Tibial artery (tissue), 4 donors: ENCODE results near the gene SNX20.

Source experiments
- DNase-seq, 2 donors: peaks; one replicate each; pipeline ENCODE4 v3.0.0-alpha.2; 2019
- H3K27ac ChIP-seq, 2 donors: fragments of 200-600 bp; sonication (generic) in 1 of 2; 1 replicate in 1 of 2; 2 replicates in 1 of 2; pipeline ENCODE4 v1.5.1; 2018 to 2019; ENCODE audit warnings: mild to moderate bottlenecking in 1 of 2
- H3K27me3 ChIP-seq, 2 donors: fragments of 200-600 bp; sonication (generic) in 1 of 2; one replicate each; pipeline versions ENCODE4 v1.5.1 to v1.6.0; 2016 to 2019
- H3K36me3 ChIP-seq, 3 donors: fragments of 200-600 bp; sonication (generic) in 2 of 3; one replicate each; pipeline ENCODE4 v1.5.1; 2016 to 2019; ENCODE audit warnings: mild to moderate bottlenecking in 2 of 3
- H3K4me1 ChIP-seq, 4 donors: fragments of 200-600 bp; sonication (generic) in 2 of 4; 1 replicate in 3 of 4; 2 replicates in 1 of 4; pipeline ENCODE4 v1.5.1; 2016 to 2019
- H3K4me3 ChIP-seq, 2 donors: fragments of 200-600 bp; sonication (generic) in 1 of 2; 1 replicate in 1 of 2; 2 replicates in 1 of 2; pipeline ENCODE4 v1.5.1; 2018 to 2019; ENCODE audit warnings: mild to moderate bottlenecking in 2 of 2
- H3K9me3 ChIP-seq, 3 donors: fragments of 200-600 bp; sonication (generic) in 1 of 3; one replicate each; pipeline ENCODE4 v1.5.1; 2016 to 2019
- intact Hi-C: fragments of 100-400 bp; cut with DNase I; formaldehyde crosslinking; loops from one replicate; pipeline ENCODE4 v1.15.0; 2023; ENCODE audit warnings: low total_unique reads
- TF ChIP-seq, protein P1 (sequence below), 2 experiments: fragments of 200-600 bp in 1 of 2; fragments of 450-650 bp in 1 of 2; IDR thresholded peaks; one replicate each; pipeline ENCODE4 v1.5.1; 2017 to 2019; ENCODE audit warnings: antibody characterized with exemption in 2 of 2, mild to moderate bottlenecking in 1 of 2, moderate library complexity in 1 of 2

SNX20 gene

GRCh38 chr16:50666658-50667496 is 14.2 kb downstream of the SNX20 start:
- Histone ChIP-seq H3K9me3 (peaks cover 0 to 5% (median 4%) of the 10 kb centered on the region in 3 donors), H3K36me3 (peaks cover 0 to 12% (median 9%) of the 10 kb centered on the region in 3 donors), H3K4me3 (no peak overlapping the region), H3K27me3 (no peaks in the 10 kb centered on the region), H3K27ac (no peak overlapping the region), H3K4me1 (peaks cover 0 to 30% (median 12%) of the 10 kb centered on the region in 4 donors)
- TF ChIP-seq, protein P1, sequence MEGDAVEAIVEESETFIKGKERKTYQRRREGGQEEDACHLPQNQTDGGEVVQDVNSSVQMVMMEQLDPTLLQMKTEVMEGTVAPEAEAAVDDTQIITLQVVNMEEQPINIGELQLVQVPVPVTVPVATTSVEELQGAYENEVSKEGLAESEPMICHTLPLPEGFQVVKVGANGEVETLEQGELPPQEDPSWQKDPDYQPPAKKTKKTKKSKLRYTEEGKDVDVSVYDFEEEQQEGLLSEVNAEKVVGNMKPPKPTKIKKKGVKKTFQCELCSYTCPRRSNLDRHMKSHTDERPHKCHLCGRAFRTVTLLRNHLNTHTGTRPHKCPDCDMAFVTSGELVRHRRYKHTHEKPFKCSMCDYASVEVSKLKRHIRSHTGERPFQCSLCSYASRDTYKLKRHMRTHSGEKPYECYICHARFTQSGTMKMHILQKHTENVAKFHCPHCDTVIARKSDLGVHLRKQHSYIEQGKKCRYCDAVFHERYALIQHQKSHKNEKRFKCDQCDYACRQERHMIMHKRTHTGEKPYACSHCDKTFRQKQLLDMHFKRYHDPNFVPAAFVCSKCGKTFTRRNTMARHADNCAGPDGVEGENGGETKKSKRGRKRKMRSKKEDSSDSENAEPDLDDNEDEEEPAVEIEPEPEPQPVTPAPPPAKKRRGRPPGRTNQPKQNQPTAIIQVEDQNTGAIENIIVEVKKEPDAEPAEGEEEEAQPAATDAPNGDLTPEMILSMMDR (IDR thresholded peaks at IDR 0.05), result no peak
- no peak for DNase-seq
- intact Hi-C loops, result loop anchor here (5.0 to 10.0 kb wide), 3 partner anchors 140 to 422 kb away; no protein-coding TSS in a partner anchor

- H3K4me3 ChIP-seq, result peak overlapping the region; percentile 50 to 56
- H3K4me1 ChIP-seq, result peaks cover 0 to 33% (median 12%) of the 10 kb centered on the region in 4 donors
- peak overlapping the region; percentile 64 to 67 for H3K27ac ChIP-seq
- no peaks in the 10 kb centered on the region for H3K36me3 ChIP-seq
- DNase-seq, result peak; percentile 66 to 88
- TF ChIP-seq, protein P1 (IDR thresholded peaks at IDR 0.05), result peak; percentile 85 to 91
- no peaks in the 10 kb centered on the region for H3K9me3 ChIP-seq
- intact Hi-C loops, result loop anchor here (5.0 to 10.0 kb wide), 3 partner anchors 142 to 421 kb away; no protein-coding TSS in a partner anchor
- H3K27me3 ChIP-seq, result no peaks in the 10 kb centered on the region
Observed at GRCh38 chr16:50665128-50665878, 15.8 kb downstream of the SNX20 start.

DNA sequence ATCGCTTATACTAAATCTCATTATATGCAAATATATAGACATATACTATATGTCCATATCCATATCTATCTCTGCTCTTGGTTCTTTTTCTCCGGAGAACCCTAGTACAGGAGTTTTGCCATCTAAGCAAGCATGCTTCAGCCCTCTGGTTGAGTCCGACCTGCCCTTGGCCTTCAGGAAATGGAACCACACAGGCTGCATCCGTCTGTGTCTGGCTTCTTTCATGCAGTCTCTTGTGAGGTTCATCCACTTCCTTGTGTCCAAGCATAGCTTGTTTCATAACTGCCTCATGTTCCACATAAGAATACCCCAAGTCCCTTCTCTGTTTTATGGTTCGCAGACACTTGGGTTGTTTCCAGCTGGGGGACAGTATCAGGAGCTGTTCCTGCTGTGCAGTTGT is 16.8 kb downstream of the SNX20 start:
- DNase-seq, result no peak

DNA sequence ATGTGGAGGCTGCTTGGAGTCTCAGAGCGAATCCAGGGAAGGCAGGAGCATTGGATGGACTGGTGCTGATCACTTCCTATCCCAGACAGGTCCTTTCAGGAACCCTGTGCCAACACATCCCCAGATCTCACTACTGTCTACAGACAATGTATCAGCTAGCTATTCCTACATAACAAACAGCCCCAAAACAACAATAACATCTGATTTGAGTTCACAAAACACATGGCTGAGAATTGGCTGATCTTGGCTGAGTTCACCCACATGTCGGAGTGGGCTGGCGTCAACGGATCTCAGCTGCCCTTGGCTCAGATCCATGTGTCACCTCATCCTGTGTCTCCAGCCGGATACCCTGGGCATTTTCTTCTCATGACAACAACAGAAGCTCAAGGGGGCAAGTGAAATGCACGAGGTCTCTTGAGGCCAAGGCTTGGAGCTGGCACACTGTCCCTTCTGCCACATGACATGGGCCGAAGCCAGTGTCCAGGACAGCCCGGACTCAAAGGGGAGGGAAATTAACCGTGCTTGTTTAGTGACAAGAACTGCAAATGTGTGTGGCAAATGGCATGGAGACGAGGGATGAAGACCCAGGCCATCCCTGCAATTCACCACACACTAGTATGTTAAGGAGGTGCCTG is 18.7 kb downstream of the SNX20 start:
- Histone ChIP-seq H3K9me3 (no peaks in the 10 kb centered on the region), H3K4me3 (no peak overlapping the region), H3K36me3 (no peaks in the 10 kb centered on the region), H3K27me3 (no peaks in the 10 kb centered on the region), H3K27ac (peak overlapping the region; percentile 1 to 51), H3K4me1 (peaks cover 0 to 31% (median 7%) of the 10 kb centered on the region in 4 donors)
- intact Hi-C loops, result loop anchor here (10.0 kb wide), 1 partner anchor 418 kb away; no protein-coding TSS in a partner anchor
- DNase-seq, result peak in 1 of 2 donors; percentile 77
- TF ChIP-seq, protein P1 (IDR thresholded peaks at IDR 0.05), result no peak

More for the DNA sequence above, 16.8 kb downstream of the SNX20 start:
- TF ChIP-seq, protein P1 (IDR thresholded peaks at IDR 0.05), result no peak
- H3K27ac ChIP-seq, result peak overlapping the region in 1 of 2 donors; percentile 5
- no peaks in the 10 kb centered on the region for H3K27me3 ChIP-seq
- intact Hi-C loops, result loop anchor here (10.0 kb wide), 1 partner anchor 419 kb away; no protein-coding TSS in a partner anchor
- no peak overlapping the region for H3K4me3 ChIP-seq
- peaks cover 0 to 38% (median 12%) of the 10 kb centered on the region in 4 donors for H3K4me1 ChIP-seq
- H3K9me3 ChIP-seq, result no peaks in the 10 kb centered on the region
- no peaks in the 10 kb centered on the region for H3K36me3 ChIP-seq

DNA sequence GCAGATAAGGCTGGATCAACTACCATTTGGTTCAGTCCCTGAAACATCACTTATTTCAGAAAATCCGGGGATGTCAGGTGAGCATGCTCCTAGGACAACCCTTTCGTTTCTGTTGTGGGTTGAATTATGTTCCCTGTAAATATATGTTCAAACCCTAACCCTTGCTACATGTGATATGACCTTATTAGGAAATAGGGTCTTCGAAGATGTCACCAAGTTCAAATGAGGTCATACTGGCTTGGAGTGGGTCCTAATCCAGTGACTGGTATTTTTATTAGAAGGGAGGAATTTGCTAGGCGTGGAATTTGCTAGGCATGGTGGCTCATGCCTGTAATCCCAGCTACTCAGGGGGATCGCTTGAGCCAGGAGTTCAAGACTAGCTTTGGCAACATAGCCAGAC is 21.3 kb downstream of the SNX20 start:
- no peaks in the 10 kb centered on the region for H3K9me3 ChIP-seq
- H3K27me3 ChIP-seq, result no peaks in the 10 kb centered on the region
- no peaks in the 10 kb centered on the region for H3K36me3 ChIP-seq
- H3K4me1 ChIP-seq, result peaks cover 0 to 27% (median 3%) of the 10 kb centered on the region in 4 donors
- no peak overlapping the region for H3K4me3 ChIP-seq
- H3K27ac ChIP-seq, result no peak overlapping the region
- intact Hi-C loops, result loop anchor here (10.0 kb wide), 1 partner anchor 415 kb away; no protein-coding TSS in a partner anchor
- DNase-seq, result no peak
- TF ChIP-seq, protein P1 (IDR thresholded peaks at IDR 0.05), result no peak
